ENCODE measurements around the gene OPN1LW.

DNA sequence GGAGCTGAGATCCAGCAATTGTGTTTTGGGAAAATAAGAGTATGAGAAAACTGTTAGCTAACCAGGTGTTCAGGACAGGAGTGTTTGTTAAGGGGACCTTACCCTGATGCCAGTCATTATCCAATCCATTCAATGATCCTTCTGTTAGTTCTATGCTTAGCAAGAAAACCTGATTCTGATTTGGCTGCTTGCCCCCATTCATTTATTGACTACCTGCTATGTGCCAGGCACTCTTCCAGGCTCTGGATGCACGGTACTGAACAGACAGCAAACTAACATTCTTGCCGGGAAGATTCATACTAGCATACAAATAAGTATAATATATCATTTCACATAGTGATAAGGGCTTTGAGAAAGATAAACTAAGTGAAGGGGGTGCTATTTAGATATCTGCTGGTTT lies 45.5 kb upstream of the OPN1LW start:
- TF ChIP-seq, protein P1, sequence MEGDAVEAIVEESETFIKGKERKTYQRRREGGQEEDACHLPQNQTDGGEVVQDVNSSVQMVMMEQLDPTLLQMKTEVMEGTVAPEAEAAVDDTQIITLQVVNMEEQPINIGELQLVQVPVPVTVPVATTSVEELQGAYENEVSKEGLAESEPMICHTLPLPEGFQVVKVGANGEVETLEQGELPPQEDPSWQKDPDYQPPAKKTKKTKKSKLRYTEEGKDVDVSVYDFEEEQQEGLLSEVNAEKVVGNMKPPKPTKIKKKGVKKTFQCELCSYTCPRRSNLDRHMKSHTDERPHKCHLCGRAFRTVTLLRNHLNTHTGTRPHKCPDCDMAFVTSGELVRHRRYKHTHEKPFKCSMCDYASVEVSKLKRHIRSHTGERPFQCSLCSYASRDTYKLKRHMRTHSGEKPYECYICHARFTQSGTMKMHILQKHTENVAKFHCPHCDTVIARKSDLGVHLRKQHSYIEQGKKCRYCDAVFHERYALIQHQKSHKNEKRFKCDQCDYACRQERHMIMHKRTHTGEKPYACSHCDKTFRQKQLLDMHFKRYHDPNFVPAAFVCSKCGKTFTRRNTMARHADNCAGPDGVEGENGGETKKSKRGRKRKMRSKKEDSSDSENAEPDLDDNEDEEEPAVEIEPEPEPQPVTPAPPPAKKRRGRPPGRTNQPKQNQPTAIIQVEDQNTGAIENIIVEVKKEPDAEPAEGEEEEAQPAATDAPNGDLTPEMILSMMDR (IDR thresholded peaks at IDR 0.05) = no peak
- no peak for TF ChIP-seq EP300 (IDR thresholded peaks at IDR 0.05)
